ENCODE measurements around the gene FBXO36.

- TF ChIP-seq, protein P1, sequence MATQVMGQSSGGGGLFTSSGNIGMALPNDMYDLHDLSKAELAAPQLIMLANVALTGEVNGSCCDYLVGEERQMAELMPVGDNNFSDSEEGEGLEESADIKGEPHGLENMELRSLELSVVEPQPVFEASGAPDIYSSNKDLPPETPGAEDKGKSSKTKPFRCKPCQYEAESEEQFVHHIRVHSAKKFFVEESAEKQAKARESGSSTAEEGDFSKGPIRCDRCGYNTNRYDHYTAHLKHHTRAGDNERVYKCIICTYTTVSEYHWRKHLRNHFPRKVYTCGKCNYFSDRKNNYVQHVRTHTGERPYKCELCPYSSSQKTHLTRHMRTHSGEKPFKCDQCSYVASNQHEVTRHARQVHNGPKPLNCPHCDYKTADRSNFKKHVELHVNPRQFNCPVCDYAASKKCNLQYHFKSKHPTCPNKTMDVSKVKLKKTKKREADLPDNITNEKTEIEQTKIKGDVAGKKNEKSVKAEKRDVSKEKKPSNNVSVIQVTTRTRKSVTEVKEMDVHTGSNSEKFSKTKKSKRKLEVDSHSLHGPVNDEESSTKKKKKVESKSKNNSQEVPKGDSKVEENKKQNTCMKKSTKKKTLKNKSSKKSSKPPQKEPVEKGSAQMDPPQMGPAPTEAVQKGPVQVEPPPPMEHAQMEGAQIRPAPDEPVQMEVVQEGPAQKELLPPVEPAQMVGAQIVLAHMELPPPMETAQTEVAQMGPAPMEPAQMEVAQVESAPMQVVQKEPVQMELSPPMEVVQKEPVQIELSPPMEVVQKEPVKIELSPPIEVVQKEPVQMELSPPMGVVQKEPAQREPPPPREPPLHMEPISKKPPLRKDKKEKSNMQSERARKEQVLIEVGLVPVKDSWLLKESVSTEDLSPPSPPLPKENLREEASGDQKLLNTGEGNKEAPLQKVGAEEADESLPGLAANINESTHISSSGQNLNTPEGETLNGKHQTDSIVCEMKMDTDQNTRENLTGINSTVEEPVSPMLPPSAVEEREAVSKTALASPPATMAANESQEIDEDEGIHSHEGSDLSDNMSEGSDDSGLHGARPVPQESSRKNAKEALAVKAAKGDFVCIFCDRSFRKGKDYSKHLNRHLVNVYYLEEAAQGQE (IDR thresholded peaks at IDR 0.05): no peak
- TF ChIP-seq, protein P2, sequence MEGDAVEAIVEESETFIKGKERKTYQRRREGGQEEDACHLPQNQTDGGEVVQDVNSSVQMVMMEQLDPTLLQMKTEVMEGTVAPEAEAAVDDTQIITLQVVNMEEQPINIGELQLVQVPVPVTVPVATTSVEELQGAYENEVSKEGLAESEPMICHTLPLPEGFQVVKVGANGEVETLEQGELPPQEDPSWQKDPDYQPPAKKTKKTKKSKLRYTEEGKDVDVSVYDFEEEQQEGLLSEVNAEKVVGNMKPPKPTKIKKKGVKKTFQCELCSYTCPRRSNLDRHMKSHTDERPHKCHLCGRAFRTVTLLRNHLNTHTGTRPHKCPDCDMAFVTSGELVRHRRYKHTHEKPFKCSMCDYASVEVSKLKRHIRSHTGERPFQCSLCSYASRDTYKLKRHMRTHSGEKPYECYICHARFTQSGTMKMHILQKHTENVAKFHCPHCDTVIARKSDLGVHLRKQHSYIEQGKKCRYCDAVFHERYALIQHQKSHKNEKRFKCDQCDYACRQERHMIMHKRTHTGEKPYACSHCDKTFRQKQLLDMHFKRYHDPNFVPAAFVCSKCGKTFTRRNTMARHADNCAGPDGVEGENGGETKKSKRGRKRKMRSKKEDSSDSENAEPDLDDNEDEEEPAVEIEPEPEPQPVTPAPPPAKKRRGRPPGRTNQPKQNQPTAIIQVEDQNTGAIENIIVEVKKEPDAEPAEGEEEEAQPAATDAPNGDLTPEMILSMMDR (IDR thresholded peaks at IDR 0.05; ENCODE audit: low read depth, low read length, missing input control): no peak
- TF ChIP-seq YY1 (IDR thresholded peaks at IDR 0.05) (no peak), JUND (IDR thresholded peaks at IDR 0.05) (no peak), SP1 (IDR thresholded peaks at IDR 0.05) (no peak), RAD21 (IDR thresholded peaks at IDR 0.05) (no peak), GABPA (IDR thresholded peaks at IDR 0.05 in 1 of 2, conservative IDR thresholded peaks at IDR 0.05 in 1 of 2) (no peak), EGR1 (IDR thresholded peaks at IDR 0.05; ENCODE audit: low read depth in 2 of 2) (no peak), TAF1 (conservative IDR thresholded peaks at IDR 0.05) (no peak)
- TF ChIP-seq, protein P3, sequence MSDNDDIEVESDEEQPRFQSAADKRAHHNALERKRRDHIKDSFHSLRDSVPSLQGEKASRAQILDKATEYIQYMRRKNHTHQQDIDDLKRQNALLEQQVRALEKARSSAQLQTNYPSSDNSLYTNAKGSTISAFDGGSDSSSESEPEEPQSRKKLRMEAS (IDR thresholded peaks at IDR 0.05): no peak
Observed at GRCh38 chr2:229888031-229888430, 34.3 kb upstream of the FBXO36 start.
